ENCODE results near the gene CAPZA2. TPM values are rescaled to one million over a fixed set of nuclear protein-coding genes. Genes with fewer than 3 reads are reported as not detected.

The CAPZA2 gene
- total RNA-seq, 4 donors from 2014 or later = 115 to 152 (median 125) TPM

DNA sequence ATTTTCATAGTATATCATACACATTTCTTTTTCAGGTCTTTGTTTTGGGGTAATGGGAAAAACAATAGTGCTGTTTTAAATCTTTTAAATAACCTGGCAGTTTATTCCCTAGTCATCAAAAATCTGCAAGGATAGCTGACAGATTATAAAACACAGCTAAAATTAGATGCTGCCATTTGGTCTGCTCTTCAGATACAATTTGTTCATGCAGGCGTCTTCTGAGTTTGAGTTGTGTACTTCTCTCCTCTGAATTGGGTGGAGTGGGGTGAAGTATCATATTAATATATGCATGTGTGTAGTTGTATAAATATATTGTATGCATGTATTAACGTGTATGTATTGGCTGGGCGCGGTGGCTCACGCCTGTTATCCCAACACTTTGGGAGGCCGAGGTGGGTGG is 48.0 kb downstream of the CAPZA2 start:
- TF ChIP-seq, protein P1, sequence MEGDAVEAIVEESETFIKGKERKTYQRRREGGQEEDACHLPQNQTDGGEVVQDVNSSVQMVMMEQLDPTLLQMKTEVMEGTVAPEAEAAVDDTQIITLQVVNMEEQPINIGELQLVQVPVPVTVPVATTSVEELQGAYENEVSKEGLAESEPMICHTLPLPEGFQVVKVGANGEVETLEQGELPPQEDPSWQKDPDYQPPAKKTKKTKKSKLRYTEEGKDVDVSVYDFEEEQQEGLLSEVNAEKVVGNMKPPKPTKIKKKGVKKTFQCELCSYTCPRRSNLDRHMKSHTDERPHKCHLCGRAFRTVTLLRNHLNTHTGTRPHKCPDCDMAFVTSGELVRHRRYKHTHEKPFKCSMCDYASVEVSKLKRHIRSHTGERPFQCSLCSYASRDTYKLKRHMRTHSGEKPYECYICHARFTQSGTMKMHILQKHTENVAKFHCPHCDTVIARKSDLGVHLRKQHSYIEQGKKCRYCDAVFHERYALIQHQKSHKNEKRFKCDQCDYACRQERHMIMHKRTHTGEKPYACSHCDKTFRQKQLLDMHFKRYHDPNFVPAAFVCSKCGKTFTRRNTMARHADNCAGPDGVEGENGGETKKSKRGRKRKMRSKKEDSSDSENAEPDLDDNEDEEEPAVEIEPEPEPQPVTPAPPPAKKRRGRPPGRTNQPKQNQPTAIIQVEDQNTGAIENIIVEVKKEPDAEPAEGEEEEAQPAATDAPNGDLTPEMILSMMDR (IDR thresholded peaks at IDR 0.05) = no peak
- DNase-seq (ENCODE audit: low spot score) (no peak), ATAC-seq (ENCODE audit: low FRiP score) (no peak)

DNA sequence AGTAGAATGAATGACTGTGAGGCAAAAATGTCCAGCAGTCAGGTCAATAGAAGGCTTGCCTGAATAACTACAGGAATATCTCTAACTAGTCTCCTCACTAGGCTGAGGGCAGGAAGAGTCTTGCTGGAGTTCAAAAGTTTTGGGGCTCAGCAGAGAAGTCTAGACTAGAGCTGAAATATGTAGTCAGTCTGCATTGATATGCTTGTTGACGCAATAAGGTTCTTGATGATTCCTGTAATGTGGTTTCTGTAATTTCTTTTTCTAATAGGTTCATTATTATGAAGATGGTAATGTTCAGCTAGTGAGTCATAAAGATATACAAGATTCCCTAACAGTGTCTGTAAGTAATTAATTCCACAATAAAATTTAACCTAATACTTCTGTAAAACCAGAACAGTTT is 49.4 kb downstream of the CAPZA2 start:
- DNase-seq (ENCODE audit: low spot score) (no peak), ATAC-seq (ENCODE audit: low FRiP score) (no peak)
- TF ChIP-seq, protein P1 (IDR thresholded peaks at IDR 0.05) = no peak

DNA sequence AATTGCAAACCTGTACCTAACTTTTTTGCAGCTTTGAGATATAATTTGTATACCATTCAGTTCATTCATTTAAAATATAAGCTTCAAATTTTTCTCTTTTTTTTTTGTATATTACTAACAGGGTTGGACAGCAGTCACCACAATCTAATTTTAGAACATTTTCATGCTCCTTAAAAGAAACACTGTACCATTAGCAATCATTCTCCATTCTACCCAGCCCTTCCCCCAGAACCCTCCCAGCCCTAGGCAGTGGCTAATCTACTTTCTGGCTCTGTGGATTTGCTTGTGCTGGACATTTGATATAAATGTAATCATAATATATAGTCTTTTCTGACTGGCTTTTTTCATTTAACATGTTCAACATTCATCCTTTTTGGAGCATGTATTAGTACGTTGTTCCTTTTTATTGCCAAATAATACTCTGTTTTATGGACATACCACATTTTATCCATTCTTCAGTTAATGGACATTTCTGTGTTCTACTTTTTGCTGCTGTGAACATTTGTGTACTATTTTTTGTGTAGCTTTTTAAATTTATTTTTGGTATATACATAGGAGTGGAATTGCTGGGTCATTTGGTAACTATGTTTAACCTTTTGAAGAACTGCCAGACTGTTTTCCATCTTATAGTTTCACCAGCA is 50.0 kb downstream of the CAPZA2 start:
- ATAC-seq (ENCODE audit: low FRiP score) = no peak
- no peak for DNase-seq (ENCODE audit: low spot score)
- TF ChIP-seq, protein P1 (IDR thresholded peaks at IDR 0.05) = no peak

DNA sequence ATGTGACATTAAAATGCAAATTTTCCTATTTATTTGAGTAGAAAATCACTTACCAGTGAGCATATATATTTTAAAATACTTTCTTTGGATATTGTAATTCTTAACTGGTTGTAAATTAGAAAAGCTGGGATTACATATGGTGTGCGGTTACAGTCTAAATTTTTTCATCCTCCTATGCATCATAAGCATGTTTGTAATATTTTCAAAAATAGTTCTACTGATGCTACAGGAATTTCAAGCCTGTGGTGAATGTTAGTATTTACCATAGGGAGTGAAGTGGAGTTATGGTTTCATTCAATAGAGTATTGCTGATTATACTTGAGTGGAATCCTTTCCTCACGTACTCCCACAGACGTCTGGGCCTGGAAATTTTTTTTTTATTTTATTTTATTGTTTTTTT is 56.3 kb downstream of the CAPZA2 start:
- TF ChIP-seq, protein P1 (IDR thresholded peaks at IDR 0.05) = no peak
- ATAC-seq (ENCODE audit: low FRiP score) (no peak), DNase-seq (ENCODE audit: low spot score) (no peak)

DNA sequence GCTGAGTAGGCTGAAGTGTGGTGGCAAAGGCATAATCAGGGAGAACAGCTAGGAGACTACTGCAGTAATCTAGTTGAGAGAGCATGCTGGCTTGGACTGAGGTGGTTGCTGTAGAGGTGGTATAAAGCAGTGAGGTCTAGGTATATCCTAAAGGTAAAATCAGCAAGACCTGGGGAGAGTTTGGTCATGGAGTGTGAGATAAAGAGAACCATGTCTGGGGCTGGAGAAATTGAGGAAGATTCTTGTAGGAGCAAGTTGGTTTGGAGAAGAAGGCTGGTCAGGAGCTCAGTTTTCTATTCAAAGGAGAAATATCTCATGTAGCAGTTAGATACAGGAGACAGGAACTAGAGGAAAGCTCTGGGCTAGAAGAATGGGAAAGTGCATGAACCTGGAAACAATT is 58.0 kb downstream of the CAPZA2 start:
- DNase-seq (ENCODE audit: low spot score) (no peak), ATAC-seq (ENCODE audit: low FRiP score) (no peak)
- TF ChIP-seq, protein P1 (IDR thresholded peaks at IDR 0.05) = no peak

DNA sequence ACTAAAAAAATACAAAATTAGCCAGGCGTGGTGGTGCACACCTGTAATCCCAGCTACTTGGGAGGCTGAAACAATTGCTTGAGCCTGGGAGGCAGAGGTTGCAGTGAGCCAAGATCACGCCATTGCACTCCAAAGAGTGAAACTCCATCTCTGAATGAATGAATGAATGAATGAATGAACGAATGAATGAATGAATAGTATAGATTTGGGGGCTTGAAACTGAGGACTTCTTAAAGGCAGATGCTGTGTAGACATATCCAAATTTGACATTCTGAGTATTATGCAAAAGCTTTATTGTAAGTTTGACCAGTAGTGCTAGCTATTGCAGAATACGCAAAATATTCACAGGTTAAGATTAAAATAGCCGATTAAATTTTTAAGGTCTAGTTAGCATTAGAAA is 60.2 kb downstream of the CAPZA2 start:
- ATAC-seq (ENCODE audit: low FRiP score) (no peak), DNase-seq (ENCODE audit: low spot score) (no peak)
- TF ChIP-seq, protein P1 (IDR thresholded peaks at IDR 0.05) = no peak

DNA sequence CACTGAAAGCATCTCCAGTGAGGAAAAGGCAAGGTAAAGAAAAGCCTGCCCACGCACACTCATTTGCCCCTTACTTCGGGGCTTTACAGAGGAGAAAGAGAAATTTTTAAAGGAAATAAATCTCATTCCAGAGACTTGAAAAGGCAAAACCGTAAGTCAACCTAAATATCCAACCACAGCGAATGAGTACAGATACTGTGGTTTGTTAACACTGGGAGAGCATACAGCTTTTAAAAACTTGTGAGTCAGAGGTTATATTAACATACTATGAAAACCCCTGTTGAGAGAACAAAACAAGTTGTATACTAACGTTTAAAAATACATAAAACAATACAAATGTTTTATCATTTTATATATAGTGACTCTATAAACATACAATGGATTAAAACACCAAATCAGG is 62.4 kb downstream of the CAPZA2 start:
- TF ChIP-seq, protein P1 (IDR thresholded peaks at IDR 0.05) = no peak
- ATAC-seq (ENCODE audit: low FRiP score) (no peak), DNase-seq (ENCODE audit: low spot score) (no peak)
